HG03442 (cell line): ENCODE measurements around the gene EFNA3.
A peak's percentile ranks its signal among the peaks of the same experiment; 100 is the strongest.

Experiments
- ATAC-seq: cut with Tn5 transposase; IDR thresholded peaks from one replicate; pipeline ENCODE4 v1.9.1; 2021; ENCODE audit warnings: mild to moderate bottlenecking, moderate library complexity; ENCODE audit not compliant: unreplicated experiment

EFNA3 gene

GRCh38 chr1:155130272-155131006 lies 51.8 kb downstream of the EFNA3 start:
- no peak for ATAC-seq

- no peak for ATAC-seq
Observed at GRCh38 chr1:155131285-155131684, 52.6 kb downstream of the EFNA3 start.

- no peak for ATAC-seq
Observed at GRCh38 chr1:155131856-155132255, 53.2 kb downstream of the EFNA3 start.

- no peak for ATAC-seq
Observed at GRCh38 chr1:155133799-155134281, 55.2 kb downstream of the EFNA3 start.

- ATAC-seq, result no peak
Observed at GRCh38 chr1:155134322-155134721, 55.7 kb downstream of the EFNA3 start.

GRCh38 chr1:155134880-155135414 lies 56.3 kb downstream of the EFNA3 start:
- no peak for ATAC-seq

- peak; percentile 67 for ATAC-seq
Observed at GRCh38 chr1:155135415-155136028, 56.9 kb downstream of the EFNA3 start, which contains the start of gene SLC50A1. SLC50A1 (plus strand) TSS chr1:155135852; CDS start chr1:155135912, 60 bp downstream.

GRCh38 chr1:155136748-155137147 lies 58.1 kb downstream of the EFNA3 start:
- no peak for ATAC-seq
